ENCODE results near the gene PNPLA6. TPM values are rescaled to one million over a fixed set of nuclear protein-coding genes. Genes with fewer than 3 reads are reported as not detected.

PNPLA6 gene
- total and polyA plus RNA-seq, 2 donors (not counting 1 experiment from before 2014, with no cell fraction given): 20.9 to 89.2 TPM

- no peak overlapping the region for H3K27ac ChIP-seq (ENCODE audit: insufficient read depth, low read length)
- H4K20me1 ChIP-seq (ENCODE audit: control insufficient read depth, extremely low read depth, insufficient read depth, low read length): no peaks in the 10 kb centered on the region
- H3K4me1 ChIP-seq (ENCODE audit: control insufficient read depth, extremely low read depth, insufficient read depth, low read length): no peaks in the 10 kb centered on the region
- H3K79me2 ChIP-seq (ENCODE audit: control insufficient read depth, insufficient read depth, low read length): no peaks in the 10 kb centered on the region
- no peak for TF ChIP-seq EZH2 (IDR thresholded peaks at IDR 0.05; ENCODE audit: low read length, missing control alignments)
- TF ChIP-seq, protein P1, sequence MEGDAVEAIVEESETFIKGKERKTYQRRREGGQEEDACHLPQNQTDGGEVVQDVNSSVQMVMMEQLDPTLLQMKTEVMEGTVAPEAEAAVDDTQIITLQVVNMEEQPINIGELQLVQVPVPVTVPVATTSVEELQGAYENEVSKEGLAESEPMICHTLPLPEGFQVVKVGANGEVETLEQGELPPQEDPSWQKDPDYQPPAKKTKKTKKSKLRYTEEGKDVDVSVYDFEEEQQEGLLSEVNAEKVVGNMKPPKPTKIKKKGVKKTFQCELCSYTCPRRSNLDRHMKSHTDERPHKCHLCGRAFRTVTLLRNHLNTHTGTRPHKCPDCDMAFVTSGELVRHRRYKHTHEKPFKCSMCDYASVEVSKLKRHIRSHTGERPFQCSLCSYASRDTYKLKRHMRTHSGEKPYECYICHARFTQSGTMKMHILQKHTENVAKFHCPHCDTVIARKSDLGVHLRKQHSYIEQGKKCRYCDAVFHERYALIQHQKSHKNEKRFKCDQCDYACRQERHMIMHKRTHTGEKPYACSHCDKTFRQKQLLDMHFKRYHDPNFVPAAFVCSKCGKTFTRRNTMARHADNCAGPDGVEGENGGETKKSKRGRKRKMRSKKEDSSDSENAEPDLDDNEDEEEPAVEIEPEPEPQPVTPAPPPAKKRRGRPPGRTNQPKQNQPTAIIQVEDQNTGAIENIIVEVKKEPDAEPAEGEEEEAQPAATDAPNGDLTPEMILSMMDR (conservative IDR thresholded peaks at IDR 0.05 in 1 of 2, IDR thresholded peaks at IDR 0.05 in 1 of 2; ENCODE audit: low read depth in 1 of 2, low read length in 2 of 2): no peak
- DNase-seq (ENCODE audit: low read depth in 2 of 2): no peak
- no peaks in the 10 kb centered on the region for H3K36me3 ChIP-seq (ENCODE audit: control insufficient read depth, insufficient read depth, low read length)
- no peak overlapping the region for H3K9ac ChIP-seq (ENCODE audit: insufficient read depth, low read length)
- no peak overlapping the region for H2AFZ ChIP-seq (ENCODE audit: low read length)
- no peaks in the 10 kb centered on the region for H3K9me3 ChIP-seq (ENCODE audit: control insufficient read depth, insufficient read depth, low read depth, low read length)
- peaks cover 7% of the 10 kb centered on the region for H3K27me3 ChIP-seq (ENCODE audit: control insufficient read depth, insufficient read depth, low read length)
- H3K4me3 ChIP-seq (replicated peaks in 1 of 4; ENCODE audit: control extremely low read depth in 1 of 4, insufficient read depth in 1 of 4, low read depth in 3 of 4, low read length in 4 of 4): no peak overlapping the region
- H3K4me2 ChIP-seq (ENCODE audit: extremely low read depth, insufficient read depth, low read length): no peak overlapping the region
Measured at GRCh38 chr19:7590256-7590655, 54.7 kb downstream of the PNPLA6 start.

DNA sequence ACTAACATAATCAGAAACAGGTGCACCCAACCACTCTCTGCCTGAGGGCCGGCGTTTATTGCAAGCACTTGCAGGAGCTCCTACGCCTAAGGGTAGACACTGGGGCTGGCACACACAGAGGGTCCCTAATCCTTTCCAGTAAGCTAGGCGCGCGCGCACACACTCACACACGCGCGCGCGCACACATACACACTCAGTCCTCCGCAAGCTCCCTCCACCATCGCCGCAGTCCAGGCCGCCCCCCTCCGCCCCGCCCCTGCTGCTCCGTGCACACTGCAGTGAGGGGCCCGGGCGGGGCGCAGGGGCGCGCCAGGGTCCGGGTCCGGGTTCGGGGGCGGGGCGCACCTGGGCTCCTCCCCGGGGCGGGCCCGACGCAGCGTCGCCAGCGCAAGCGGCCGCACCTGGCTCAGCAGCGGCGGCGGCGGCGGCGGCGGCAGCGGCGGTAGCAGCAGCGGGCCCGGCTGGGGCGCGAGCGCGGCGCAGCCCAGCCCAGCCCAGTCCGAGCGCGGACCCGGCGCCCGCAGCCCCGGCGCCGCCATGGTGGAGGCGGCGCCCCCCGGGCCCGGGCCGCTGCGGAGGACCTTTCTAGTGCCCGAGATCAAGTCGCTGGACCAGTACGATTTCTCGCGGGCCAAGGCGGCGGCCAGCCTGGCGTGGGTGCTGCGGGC is 60.1 kb downstream of the PNPLA6 start, which contains the start of gene CAMSAP3:
Gene CAMSAP3 (plus strand): TSS at position 398 of the 668 bp plus-strand sequence. CDS start 140 bp downstream, at position 538.
- H3K4me3 ChIP-seq (replicated peaks in 1 of 4; ENCODE audit: control extremely low read depth in 1 of 4, insufficient read depth in 1 of 4, low read depth in 3 of 4, low read length in 4 of 4): peak within 1 kb of the TSS in 1 of 4 experiments; percentile 10
- no peak within 1 kb of the TSS for H3K4me2 ChIP-seq (ENCODE audit: extremely low read depth, insufficient read depth, low read length)
- H3K9me3 ChIP-seq (ENCODE audit: control insufficient read depth, insufficient read depth, low read depth, low read length): no peaks in the 10 kb centered on the region
- H3K9ac ChIP-seq (ENCODE audit: insufficient read depth, low read length): no peak within 1 kb of the TSS
- H2AFZ ChIP-seq (ENCODE audit: low read length): no peak within 1 kb of the TSS
- no peaks in the 10 kb centered on the region for H3K36me3 ChIP-seq (ENCODE audit: control insufficient read depth, insufficient read depth, low read length)
- no peak within 1 kb of the TSS for H3K27ac ChIP-seq (ENCODE audit: insufficient read depth, low read length)
- no peaks in the 10 kb centered on the region for H4K20me1 ChIP-seq (ENCODE audit: control insufficient read depth, extremely low read depth, insufficient read depth, low read length)
- no peaks in the 10 kb centered on the region for H3K4me1 ChIP-seq (ENCODE audit: control insufficient read depth, extremely low read depth, insufficient read depth, low read length)
- TF ChIP-seq, protein P1 (conservative IDR thresholded peaks at IDR 0.05 in 1 of 2, IDR thresholded peaks at IDR 0.05 in 1 of 2; ENCODE audit: low read depth in 1 of 2, low read length in 2 of 2): no peak
- TF ChIP-seq EZH2 (IDR thresholded peaks at IDR 0.05; ENCODE audit: low read length, missing control alignments): peak; percentile 91
- H3K27me3 ChIP-seq (ENCODE audit: control insufficient read depth, insufficient read depth, low read length): peaks cover 21% of the 10 kb centered on the region
- peak in 1 of 2 donors; percentile 1 for DNase-seq (ENCODE audit: low read depth in 2 of 2)
- H3K79me2 ChIP-seq (ENCODE audit: control insufficient read depth, insufficient read depth, low read length): no peaks in the 10 kb centered on the region

DNA sequence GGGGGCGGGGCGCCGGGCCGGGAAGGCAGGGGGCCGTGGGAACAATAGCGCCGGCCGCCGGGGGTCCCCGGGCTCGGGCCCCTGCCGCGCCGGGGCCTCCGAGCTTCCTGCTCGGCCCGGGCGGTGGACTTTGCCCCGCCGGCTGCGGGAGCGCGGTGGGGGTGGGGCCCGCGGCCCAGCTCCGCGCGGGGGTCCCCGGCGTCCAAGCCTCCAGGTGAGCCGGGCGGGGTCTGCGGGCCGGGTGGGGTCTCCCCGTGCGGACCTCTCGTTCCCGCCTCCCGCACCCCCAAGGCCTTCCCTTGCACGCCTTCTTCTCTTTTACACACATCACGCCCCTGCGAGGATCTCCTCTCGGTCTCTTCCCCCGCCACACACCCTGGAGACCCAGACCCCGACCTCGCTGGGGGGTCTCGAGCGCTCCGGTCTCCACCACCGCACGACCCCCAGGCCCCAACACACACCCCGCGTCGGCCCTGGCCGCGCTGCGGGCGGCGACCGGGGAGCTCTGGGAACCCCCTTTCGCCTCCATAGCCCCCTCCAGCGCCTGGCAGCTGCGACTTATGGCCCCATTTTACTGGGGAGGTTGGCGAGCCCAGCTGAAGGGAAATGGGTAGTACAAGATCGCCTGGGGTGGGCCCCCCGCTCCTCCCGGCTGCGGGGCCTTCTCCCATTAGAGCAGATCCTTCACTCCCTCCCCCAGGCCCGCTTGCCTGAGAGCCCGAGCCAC is 60.9 kb downstream of the PNPLA6 start:
- Histone ChIP-seq H4K20me1 (ENCODE audit: control insufficient read depth, extremely low read depth, insufficient read depth, low read length) (no peaks in the 10 kb centered on the region), H3K4me1 (ENCODE audit: control insufficient read depth, extremely low read depth, insufficient read depth, low read length) (no peaks in the 10 kb centered on the region), H3K9ac (ENCODE audit: insufficient read depth, low read length) (no peak overlapping the region), H3K27me3 (ENCODE audit: control insufficient read depth, insufficient read depth, low read length) (peaks cover 21% of the 10 kb centered on the region), H3K36me3 (ENCODE audit: control insufficient read depth, insufficient read depth, low read length) (no peaks in the 10 kb centered on the region), H3K27ac (ENCODE audit: insufficient read depth, low read length) (no peak overlapping the region), H3K4me2 (ENCODE audit: extremely low read depth, insufficient read depth, low read length) (no peak overlapping the region), H3K9me3 (ENCODE audit: control insufficient read depth, insufficient read depth, low read depth, low read length) (no peaks in the 10 kb centered on the region), H3K79me2 (ENCODE audit: control insufficient read depth, insufficient read depth, low read length) (no peaks in the 10 kb centered on the region), H2AFZ (ENCODE audit: low read length) (no peak overlapping the region), H3K4me3 (replicated peaks in 1 of 4; ENCODE audit: control extremely low read depth in 1 of 4, insufficient read depth in 1 of 4, low read depth in 3 of 4, low read length in 4 of 4) (no peak overlapping the region)
- DNase-seq (ENCODE audit: low read depth in 2 of 2): no peak
- TF ChIP-seq, protein P1 (conservative IDR thresholded peaks at IDR 0.05 in 1 of 2, IDR thresholded peaks at IDR 0.05 in 1 of 2; ENCODE audit: low read depth in 1 of 2, low read length in 2 of 2): no peak
- peak; percentile 63 for TF ChIP-seq EZH2 (IDR thresholded peaks at IDR 0.05; ENCODE audit: low read length, missing control alignments)
